DND-41 (cell line): Measurements from ENCODE around the gene DUSP8.

Experiments used
- ATAC-seq: fragments of 200-7000 bp; cut with Tn5 transposase; 3 replicates; pipeline ENCODE4 v1.9.1; 2021; ENCODE audit warnings: low read depth; ENCODE audit not compliant: insufficient read depth
- DNase-seq: peaks from one replicate; pipeline ENCODE4 v3.0.0-alpha.2; 2020
- H2AFZ ChIP-seq: 2 replicates; pipeline ENCODE4 v1.6.0; 2012; ENCODE audit warnings: low read depth, low read length
- H3K27ac ChIP-seq: 2 replicates; pipeline ENCODE4 v1.5.1; 2012; ENCODE audit warnings: low read length, inconsistent platforms
- H3K27me3 ChIP-seq: fragments of 200-600 bp; sonication (generic); 2 replicates; pipeline ENCODE4 v1.6.0; 2012; ENCODE audit warnings: low read length, mild to moderate bottlenecking, inconsistent platforms; ENCODE audit not compliant: insufficient read depth, poor library complexity
- H3K36me3 ChIP-seq: 2 replicates; pipeline ENCODE4 v1.5.1; 2012; ENCODE audit warnings: low read length, inconsistent platforms; ENCODE audit not compliant: insufficient read depth
- H3K4me1 ChIP-seq: 2 replicates; pipeline ENCODE4 v1.5.1; 2012; ENCODE audit warnings: mild to moderate bottlenecking, low read length; ENCODE audit not compliant: insufficient read depth
- H3K4me2 ChIP-seq: 2 replicates; pipeline ENCODE4 v1.6.0; 2012; ENCODE audit warnings: mild to moderate bottlenecking, moderate library complexity, low read length, inconsistent platforms; ENCODE audit not compliant: insufficient read depth
- H3K4me3 ChIP-seq, 2 experiments: fragments of 200-600 bp in 1 of 2; shearing (Covaris generic) in 1 of 2; 2 replicates each; pipeline ENCODE4 v1.5.1; 2012 to 2016; ENCODE audit warnings: inconsistent platforms in 2 of 2, low read length in 2 of 2, mild to moderate bottlenecking in 2 of 2, low read depth in 1 of 2, moderate library complexity in 1 of 2
- H3K79me2 ChIP-seq: 2 replicates; pipeline ENCODE4 v1.6.0; 2012; ENCODE audit warnings: low read length, inconsistent platforms; ENCODE audit not compliant: insufficient read depth
- H3K9ac ChIP-seq: 2 replicates; pipeline ENCODE4 v1.6.0; 2012; ENCODE audit warnings: low read depth, mild to moderate bottlenecking, inconsistent platforms, low read length, moderate library complexity
- H3K9me3 ChIP-seq: 2 replicates; pipeline ENCODE4 v1.5.1; 2012; ENCODE audit warnings: low read length, moderate library complexity, mild to moderate bottlenecking, inconsistent platforms; ENCODE audit not compliant: insufficient read depth, severe bottlenecking
- H4K20me1 ChIP-seq: 2 replicates; pipeline ENCODE4 v1.6.0; 2012; ENCODE audit warnings: low read length; ENCODE audit not compliant: insufficient read depth
- EZH2 ChIP-seq: IDR thresholded peaks from 3 replicates; pipeline ENCODE4 v1.6.1; 2012; ENCODE audit warnings: borderline replicate concordance, low read depth, mild to moderate bottlenecking, moderate library complexity, low read length, inconsistent platforms; ENCODE audit not compliant: severe bottlenecking
- TF ChIP-seq, protein P1 (sequence below): IDR thresholded peaks from 2 replicates; pipeline ENCODE4 v1.5.1; 2012; ENCODE audit warnings: borderline replicate concordance, low read length, moderate library complexity, mild to moderate bottlenecking; ENCODE audit not compliant: poor library complexity, severe bottlenecking; ENCODE audit errors: extremely low read depth

DUSP8 gene

DNA sequence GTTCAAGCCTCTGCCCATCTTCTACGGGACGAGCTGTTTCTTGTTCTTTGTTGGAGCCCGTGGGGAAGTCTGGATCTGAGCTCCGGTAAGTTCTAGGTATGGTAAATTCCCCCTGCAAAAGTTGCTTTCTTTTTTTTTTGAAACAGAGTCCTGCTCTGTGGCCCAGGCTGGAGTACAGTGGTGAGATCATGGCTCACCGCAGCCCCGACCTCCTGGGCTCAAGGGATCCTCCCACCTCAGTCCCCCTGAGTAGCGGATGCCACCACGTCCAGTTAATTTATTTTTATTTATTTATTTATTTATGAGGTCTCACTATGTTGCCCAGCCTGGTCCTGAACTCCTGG, 50.0 kb downstream of the DUSP8 start:
- ATAC-seq (no peak), DNase-seq (no peak)
- H3K27ac ChIP-seq: no peak overlapping the region
- no peaks in the 10 kb centered on the region for H3K36me3 ChIP-seq
- no peaks in the 10 kb centered on the region for H3K9me3 ChIP-seq
- peaks cover 84% of the 10 kb centered on the region for H4K20me1 ChIP-seq
- no peak overlapping the region for H3K4me2 ChIP-seq
- TF ChIP-seq, protein P1, sequence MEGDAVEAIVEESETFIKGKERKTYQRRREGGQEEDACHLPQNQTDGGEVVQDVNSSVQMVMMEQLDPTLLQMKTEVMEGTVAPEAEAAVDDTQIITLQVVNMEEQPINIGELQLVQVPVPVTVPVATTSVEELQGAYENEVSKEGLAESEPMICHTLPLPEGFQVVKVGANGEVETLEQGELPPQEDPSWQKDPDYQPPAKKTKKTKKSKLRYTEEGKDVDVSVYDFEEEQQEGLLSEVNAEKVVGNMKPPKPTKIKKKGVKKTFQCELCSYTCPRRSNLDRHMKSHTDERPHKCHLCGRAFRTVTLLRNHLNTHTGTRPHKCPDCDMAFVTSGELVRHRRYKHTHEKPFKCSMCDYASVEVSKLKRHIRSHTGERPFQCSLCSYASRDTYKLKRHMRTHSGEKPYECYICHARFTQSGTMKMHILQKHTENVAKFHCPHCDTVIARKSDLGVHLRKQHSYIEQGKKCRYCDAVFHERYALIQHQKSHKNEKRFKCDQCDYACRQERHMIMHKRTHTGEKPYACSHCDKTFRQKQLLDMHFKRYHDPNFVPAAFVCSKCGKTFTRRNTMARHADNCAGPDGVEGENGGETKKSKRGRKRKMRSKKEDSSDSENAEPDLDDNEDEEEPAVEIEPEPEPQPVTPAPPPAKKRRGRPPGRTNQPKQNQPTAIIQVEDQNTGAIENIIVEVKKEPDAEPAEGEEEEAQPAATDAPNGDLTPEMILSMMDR: no peak
- no peak for TF ChIP-seq EZH2
- no peak overlapping the region for H3K9ac ChIP-seq
- H3K27me3 ChIP-seq: no peaks in the 10 kb centered on the region
- no peak overlapping the region for H2AFZ ChIP-seq
- H3K79me2 ChIP-seq: peaks cover 98% of the 10 kb centered on the region
- no peak overlapping the region for H3K4me3 ChIP-seq
- no peaks in the 10 kb centered on the region for H3K4me1 ChIP-seq

- Histone ChIP-seq H2AFZ (no peak overlapping the region), H4K20me1 (peaks cover 84% of the 10 kb centered on the region)
These were observed 50.5 kb downstream of the DUSP8 start for GRCh38 chr11:1521382-1522080.

DNA sequence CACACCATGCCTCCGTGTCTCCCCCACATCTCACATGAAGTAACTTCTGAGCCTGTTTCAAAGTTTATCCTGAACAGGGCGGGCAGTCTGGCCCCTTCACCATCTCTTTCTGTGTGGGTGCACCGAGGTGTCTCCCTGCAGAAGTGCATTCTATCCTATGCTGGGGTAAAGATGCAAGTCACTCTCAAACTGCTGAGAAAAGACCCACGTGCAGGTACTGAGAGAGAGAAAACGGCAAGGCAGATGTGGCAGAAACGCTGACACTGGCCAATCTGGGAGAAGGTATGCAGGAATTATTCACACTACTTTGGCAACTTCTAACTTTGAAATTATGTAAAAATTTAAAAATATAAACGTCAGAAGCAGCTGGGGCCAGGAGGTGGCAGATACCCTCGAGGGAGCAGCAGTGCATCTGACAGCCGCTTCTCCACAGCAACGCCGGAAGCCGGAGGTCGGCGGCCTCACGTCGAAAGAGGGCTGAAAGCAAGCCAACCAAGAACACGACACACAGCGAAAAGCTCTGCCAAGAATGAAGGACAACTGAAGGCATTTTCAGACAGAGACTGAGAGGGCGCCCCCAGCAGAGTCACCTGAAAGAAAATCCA, 51.3 kb downstream of the DUSP8 start:
- no peaks in the 10 kb centered on the region for H3K36me3 ChIP-seq
- H3K27ac ChIP-seq: no peak overlapping the region
- H3K4me2 ChIP-seq: no peak overlapping the region
- DNase-seq: no peak
- no peak for TF ChIP-seq EZH2
- TF ChIP-seq, protein P1: no peak
- peaks cover 98% of the 10 kb centered on the region for H3K79me2 ChIP-seq
- ATAC-seq: no peak
- H3K4me3 ChIP-seq: no peak overlapping the region
- no peaks in the 10 kb centered on the region for H3K27me3 ChIP-seq
- no peaks in the 10 kb centered on the region for H3K9me3 ChIP-seq
- H2AFZ ChIP-seq: no peak overlapping the region
- H4K20me1 ChIP-seq: peaks cover 84% of the 10 kb centered on the region
- no peak overlapping the region for H3K9ac ChIP-seq
- H3K4me1 ChIP-seq: no peaks in the 10 kb centered on the region

More at GRCh38 chr11:1521382-1522080, 50.5 kb downstream of the DUSP8 start:
- H3K36me3 ChIP-seq: no peaks in the 10 kb centered on the region
- no peak for TF ChIP-seq EZH2
- TF ChIP-seq, protein P1: no peak
- no peak overlapping the region for H3K9ac ChIP-seq
- H3K4me1 ChIP-seq: no peaks in the 10 kb centered on the region
- no peak overlapping the region for H3K4me3 ChIP-seq
- no peak for DNase-seq
- ATAC-seq: no peak
- H3K27me3 ChIP-seq: no peaks in the 10 kb centered on the region
- H3K27ac ChIP-seq: no peak overlapping the region
- no peaks in the 10 kb centered on the region for H3K9me3 ChIP-seq
- no peak overlapping the region for H3K4me2 ChIP-seq
- H3K79me2 ChIP-seq: peaks cover 98% of the 10 kb centered on the region
